ENCODE data around the gene FGD4.

Gene FGD4

DNA sequence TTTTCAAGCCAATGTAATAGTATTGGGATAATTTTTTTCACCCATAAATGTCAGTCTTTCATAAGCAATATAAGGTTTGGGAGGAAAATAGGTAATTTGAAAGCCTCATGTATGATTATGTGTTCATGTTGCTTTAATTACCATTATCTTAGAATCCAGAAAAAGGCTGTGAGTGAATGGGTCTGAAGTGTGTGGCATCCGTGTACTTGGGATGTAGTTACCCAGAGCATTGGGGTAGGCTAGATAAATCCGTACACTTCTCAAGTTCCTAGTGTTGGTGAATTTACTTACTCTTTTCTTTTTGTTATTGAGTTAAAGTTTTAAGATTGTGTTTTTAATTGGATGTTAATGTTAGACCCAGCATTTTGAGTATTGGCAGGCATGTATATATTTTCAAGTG lies 104.4 kb downstream of the FGD4 start:
- TF ChIP-seq CEBPB (IDR thresholded peaks at IDR 0.05) (no peak), ZBTB7A (IDR thresholded peaks at IDR 0.05; ENCODE audit: low read depth) (no peak), TAF1 (IDR thresholded peaks at IDR 0.05; ENCODE audit: low read depth) (no peak), EGR1 (IDR thresholded peaks at IDR 0.05) (no peak), YY1 (IDR thresholded peaks at IDR 0.05; ENCODE audit: low read depth) (no peak), EP300 (IDR thresholded peaks at IDR 0.05; ENCODE audit: borderline replicate concordance) (no peak), FOXM1 (IDR thresholded peaks at IDR 0.05; ENCODE audit: borderline replicate concordance, low read depth) (no peak)
- TF ChIP-seq, protein P1, sequence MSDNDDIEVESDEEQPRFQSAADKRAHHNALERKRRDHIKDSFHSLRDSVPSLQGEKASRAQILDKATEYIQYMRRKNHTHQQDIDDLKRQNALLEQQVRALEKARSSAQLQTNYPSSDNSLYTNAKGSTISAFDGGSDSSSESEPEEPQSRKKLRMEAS (IDR thresholded peaks at IDR 0.05) = no peak
- TF ChIP-seq, protein P2, sequence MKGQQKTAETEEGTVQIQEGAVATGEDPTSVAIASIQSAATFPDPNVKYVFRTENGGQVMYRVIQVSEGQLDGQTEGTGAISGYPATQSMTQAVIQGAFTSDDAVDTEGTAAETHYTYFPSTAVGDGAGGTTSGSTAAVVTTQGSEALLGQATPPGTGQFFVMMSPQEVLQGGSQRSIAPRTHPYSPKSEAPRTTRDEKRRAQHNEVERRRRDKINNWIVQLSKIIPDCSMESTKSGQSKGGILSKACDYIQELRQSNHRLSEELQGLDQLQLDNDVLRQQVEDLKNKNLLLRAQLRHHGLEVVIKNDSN (IDR thresholded peaks at IDR 0.05) = no peak

DNA sequence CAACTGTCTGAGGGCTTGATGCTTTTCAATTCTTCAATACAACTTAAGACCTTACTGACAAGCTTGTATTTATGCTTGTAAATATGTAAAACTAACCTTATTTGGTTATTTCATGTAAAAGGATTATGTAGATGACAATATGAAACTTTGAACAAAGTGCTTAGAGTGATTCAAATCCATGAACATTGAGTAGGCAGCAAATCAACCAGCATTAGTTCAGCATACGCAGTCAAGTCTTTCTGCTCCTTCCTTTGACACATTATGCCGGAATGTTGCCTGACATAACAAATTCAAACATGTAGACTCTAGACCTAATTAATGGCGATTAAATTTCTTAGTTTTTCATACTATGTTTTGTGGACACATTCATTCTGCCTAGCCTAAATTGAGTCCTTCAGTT lies 105.2 kb downstream of the FGD4 start:
- no peak for TF ChIP-seq NFIC (IDR thresholded peaks at IDR 0.05)
- TF ChIP-seq FOXM1 (IDR thresholded peaks at IDR 0.05; ENCODE audit: borderline replicate concordance, low read depth) = no peak
- no peak for TF ChIP-seq CEBPB (IDR thresholded peaks at IDR 0.05)
- no peak for TF ChIP-seq YY1 (IDR thresholded peaks at IDR 0.05; ENCODE audit: low read depth)
- TF ChIP-seq TCF12 (IDR thresholded peaks at IDR 0.05; ENCODE audit: low read depth) = no peak
- no peak for TF ChIP-seq EGR1 (IDR thresholded peaks at IDR 0.05)

DNA sequence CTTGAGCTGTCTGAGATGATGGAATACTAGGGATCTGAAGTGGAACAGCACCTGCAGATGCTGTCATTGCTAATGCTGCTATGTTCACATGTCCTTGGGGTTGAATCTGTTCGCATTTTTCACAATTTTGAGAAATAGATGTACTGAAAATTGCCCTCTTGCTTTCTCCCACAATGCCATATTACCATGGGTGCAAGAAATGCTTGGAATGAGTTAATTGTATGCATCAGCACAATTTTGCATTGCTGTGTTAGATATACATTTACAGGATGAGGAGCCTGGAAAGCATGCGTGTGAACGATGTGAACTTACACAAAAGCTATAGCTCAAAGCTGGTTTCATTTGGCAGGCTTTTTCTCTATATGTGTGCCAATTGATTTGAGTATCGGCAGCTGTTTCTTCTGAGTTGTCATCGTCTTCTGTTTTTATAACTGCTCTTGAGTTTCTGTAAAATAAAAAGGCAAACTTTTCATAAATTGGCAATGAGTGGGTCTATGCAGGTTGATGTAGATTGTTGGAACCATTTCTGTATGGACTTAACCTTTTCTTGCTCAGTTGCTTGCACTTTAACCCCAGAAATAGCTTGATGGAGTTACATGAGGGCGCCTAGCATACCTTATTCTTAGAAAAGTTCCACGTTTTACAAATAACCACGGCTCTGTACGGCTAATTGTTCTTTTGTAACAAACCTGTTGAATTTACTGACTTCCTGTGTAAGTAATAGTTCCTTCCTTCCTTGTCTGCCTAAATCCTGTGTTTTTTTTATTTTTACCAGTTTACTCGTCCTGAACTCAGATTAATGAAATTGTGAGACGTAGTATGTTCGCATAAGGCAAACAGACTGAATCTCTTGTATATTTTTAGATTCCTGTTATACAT lies 105.9 kb downstream of the FGD4 start:
- TF ChIP-seq, protein P1 (IDR thresholded peaks at IDR 0.05) = no peak

DNA sequence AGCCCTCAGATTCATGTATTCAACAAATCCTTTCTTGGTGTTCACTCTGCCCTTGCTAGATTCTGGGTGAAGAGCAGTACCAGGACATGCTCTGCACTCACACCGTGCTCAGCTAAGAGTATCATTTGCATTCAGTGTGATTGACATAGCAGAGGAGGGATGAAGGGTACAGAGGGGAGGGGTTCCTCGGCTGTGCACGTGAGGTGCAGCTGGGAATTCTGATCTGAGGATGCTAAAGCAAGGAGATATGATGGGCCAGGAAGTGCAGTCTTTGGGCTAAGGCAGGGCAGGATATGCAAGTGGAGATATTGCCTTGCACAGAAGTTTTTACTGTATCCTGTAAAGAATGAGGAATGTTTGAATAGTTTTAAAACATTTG lies 108.6 kb downstream of the FGD4 start:
- TF ChIP-seq NFIC (IDR thresholded peaks at IDR 0.05) (no peak), TCF12 (IDR thresholded peaks at IDR 0.05; ENCODE audit: low read depth) (no peak), ZBTB7A (IDR thresholded peaks at IDR 0.05; ENCODE audit: low read depth) (no peak), CREB1 (IDR thresholded peaks at IDR 0.05; ENCODE audit: low read depth) (no peak), CEBPB (IDR thresholded peaks at IDR 0.05) (no peak), TEAD4 (IDR thresholded peaks at IDR 0.05) (no peak), EGR1 (IDR thresholded peaks at IDR 0.05) (no peak), YY1 (IDR thresholded peaks at IDR 0.05; ENCODE audit: low read depth) (no peak), EP300 (IDR thresholded peaks at IDR 0.05; ENCODE audit: borderline replicate concordance) (no peak), TAF1 (IDR thresholded peaks at IDR 0.05; ENCODE audit: low read depth) (no peak), RAD21 (IDR thresholded peaks at IDR 0.05; ENCODE audit: low read depth) (no peak), FOXM1 (IDR thresholded peaks at IDR 0.05; ENCODE audit: borderline replicate concordance, low read depth) (no peak)
- TF ChIP-seq, protein P3, sequence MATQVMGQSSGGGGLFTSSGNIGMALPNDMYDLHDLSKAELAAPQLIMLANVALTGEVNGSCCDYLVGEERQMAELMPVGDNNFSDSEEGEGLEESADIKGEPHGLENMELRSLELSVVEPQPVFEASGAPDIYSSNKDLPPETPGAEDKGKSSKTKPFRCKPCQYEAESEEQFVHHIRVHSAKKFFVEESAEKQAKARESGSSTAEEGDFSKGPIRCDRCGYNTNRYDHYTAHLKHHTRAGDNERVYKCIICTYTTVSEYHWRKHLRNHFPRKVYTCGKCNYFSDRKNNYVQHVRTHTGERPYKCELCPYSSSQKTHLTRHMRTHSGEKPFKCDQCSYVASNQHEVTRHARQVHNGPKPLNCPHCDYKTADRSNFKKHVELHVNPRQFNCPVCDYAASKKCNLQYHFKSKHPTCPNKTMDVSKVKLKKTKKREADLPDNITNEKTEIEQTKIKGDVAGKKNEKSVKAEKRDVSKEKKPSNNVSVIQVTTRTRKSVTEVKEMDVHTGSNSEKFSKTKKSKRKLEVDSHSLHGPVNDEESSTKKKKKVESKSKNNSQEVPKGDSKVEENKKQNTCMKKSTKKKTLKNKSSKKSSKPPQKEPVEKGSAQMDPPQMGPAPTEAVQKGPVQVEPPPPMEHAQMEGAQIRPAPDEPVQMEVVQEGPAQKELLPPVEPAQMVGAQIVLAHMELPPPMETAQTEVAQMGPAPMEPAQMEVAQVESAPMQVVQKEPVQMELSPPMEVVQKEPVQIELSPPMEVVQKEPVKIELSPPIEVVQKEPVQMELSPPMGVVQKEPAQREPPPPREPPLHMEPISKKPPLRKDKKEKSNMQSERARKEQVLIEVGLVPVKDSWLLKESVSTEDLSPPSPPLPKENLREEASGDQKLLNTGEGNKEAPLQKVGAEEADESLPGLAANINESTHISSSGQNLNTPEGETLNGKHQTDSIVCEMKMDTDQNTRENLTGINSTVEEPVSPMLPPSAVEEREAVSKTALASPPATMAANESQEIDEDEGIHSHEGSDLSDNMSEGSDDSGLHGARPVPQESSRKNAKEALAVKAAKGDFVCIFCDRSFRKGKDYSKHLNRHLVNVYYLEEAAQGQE (IDR thresholded peaks at IDR 0.05; ENCODE audit: low read depth) = no peak
- TF ChIP-seq, protein P2 (IDR thresholded peaks at IDR 0.05) = no peak
- TF ChIP-seq, protein P1 (IDR thresholded peaks at IDR 0.05) = no peak

DNA sequence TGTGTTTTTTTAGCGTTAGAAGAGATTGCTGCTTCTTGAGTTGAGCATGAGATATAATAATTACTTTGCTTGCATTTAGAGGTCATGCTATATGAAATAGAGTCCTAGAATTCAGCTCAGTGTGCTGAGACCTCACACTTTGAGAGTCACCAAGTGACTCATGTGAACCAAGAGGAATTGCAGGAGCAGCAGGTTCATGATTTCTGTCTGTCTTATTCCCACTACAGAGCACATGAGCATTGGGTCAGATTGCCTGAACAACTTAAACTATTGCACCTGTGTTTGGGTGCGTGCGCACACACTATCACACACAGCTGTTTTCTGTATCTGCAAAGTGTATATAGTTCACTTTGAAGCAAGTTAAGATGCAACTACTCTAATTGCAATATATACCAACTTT lies 109.3 kb downstream of the FGD4 start:
- TF ChIP-seq TEAD4 (IDR thresholded peaks at IDR 0.05) = no peak

DNA sequence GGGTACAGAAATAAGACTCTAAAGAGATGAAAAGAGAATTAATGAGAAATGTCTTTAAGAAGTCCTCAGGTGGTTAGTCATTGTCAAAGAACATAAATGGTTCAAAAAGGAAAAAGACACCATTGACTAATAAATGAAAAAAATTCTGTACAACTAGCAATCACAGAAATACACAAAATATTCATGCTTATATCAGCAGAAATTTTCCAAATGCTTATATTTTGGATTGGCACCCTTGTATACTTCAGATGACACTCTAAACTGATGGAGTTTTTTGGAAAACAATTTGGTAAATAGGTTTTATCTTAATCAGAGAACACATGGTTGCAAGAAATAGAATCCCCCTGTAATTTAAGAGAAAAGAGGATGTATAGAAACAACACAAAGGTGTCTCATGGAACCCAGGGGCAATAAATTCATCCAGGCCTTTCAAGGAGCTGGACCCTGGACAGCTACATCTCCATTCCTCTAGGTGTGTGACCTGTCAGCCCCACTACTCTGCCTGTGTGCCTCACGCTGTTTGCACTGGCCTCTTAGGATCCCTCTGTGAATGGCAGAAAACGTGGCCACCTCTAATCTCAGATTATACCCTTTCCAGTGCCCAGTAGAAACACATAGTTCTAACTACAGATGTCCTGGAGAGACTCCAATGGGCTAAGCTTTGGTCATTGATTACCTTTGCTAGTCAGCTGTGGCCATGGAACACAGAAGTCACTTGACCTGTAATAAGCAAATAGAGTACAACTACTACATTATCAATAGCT lies 110.2 kb downstream of the FGD4 start:
- TF ChIP-seq CREB1 (IDR thresholded peaks at IDR 0.05; ENCODE audit: low read depth) (no peak), TEAD4 (IDR thresholded peaks at IDR 0.05) (no peak), TCF12 (IDR thresholded peaks at IDR 0.05; ENCODE audit: low read depth) (no peak), EGR1 (IDR thresholded peaks at IDR 0.05) (no peak), EP300 (IDR thresholded peaks at IDR 0.05; ENCODE audit: borderline replicate concordance) (no peak), ZBTB7A (IDR thresholded peaks at IDR 0.05; ENCODE audit: low read depth) (no peak)
- TF ChIP-seq, protein P1 (IDR thresholded peaks at IDR 0.05) = no peak
- TF ChIP-seq, protein P2 (IDR thresholded peaks at IDR 0.05) = no peak

DNA sequence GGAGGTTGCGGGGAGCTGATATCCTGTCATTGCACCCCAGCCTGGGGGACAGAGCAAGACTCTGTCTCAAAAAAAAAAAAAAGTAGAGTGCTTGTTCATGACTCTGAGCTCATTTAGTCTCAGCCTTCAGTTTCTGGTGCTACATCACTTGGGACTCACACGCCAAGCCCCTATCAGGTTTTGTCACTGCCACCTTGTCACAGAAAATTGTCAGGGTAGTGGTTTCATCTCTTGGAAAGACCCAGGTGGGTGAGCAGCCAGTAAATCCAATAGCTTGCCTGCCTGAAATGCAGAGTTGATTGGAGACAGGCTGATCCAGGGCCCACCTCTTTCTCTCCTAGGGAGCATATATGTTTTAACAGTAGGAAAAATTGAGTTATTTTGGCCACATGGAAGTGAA lies 113.0 kb downstream of the FGD4 start:
- no peak for TF ChIP-seq CEBPB (IDR thresholded peaks at IDR 0.05)
